ENCODE data around the gene MRI1.

MRI1 gene

GRCh38 chr19:13803038-13803437 lies 38.7 kb downstream of the MRI1 start:
- DNase-seq (ENCODE audit: low spot score): no peak
- no peak for TF ChIP-seq CTCF (IDR thresholded peaks at IDR 0.05; ENCODE audit: extremely low read depth, missing control alignments)

GRCh38 chr19:13804830-13805683 lies 40.7 kb downstream of the MRI1 start:
- no peak for TF ChIP-seq CTCF (IDR thresholded peaks at IDR 0.05; ENCODE audit: extremely low read depth, missing control alignments)
- no peak for DNase-seq (ENCODE audit: low spot score)

GRCh38 chr19:13806728-13807127 lies 42.4 kb downstream of the MRI1 start:
- DNase-seq (ENCODE audit: low spot score): no peak
- TF ChIP-seq CTCF (IDR thresholded peaks at IDR 0.05; ENCODE audit: extremely low read depth, missing control alignments): no peak

GRCh38 chr19:13807421-13808021 lies 43.2 kb downstream of the MRI1 start:
- no peak for TF ChIP-seq CTCF (IDR thresholded peaks at IDR 0.05; ENCODE audit: extremely low read depth, missing control alignments)

GRCh38 chr19:13808856-13809255 lies 44.5 kb downstream of the MRI1 start:
- no peak for TF ChIP-seq CTCF (IDR thresholded peaks at IDR 0.05; ENCODE audit: extremely low read depth, missing control alignments)
- no peak for DNase-seq (ENCODE audit: low spot score)

More at GRCh38 chr19:13807421-13808021, 43.2 kb downstream of the MRI1 start:
- no peak for DNase-seq (ENCODE audit: low spot score)

GRCh38 chr19:13812544-13812943 lies 48.2 kb downstream of the MRI1 start:
- no peak for TF ChIP-seq CTCF (IDR thresholded peaks at IDR 0.05; ENCODE audit: extremely low read depth, missing control alignments)
- no peak for DNase-seq (ENCODE audit: low spot score)

GRCh38 chr19:13813147-13813546 lies 48.8 kb downstream of the MRI1 start:
- no peak for DNase-seq (ENCODE audit: low spot score)
- TF ChIP-seq CTCF (IDR thresholded peaks at IDR 0.05; ENCODE audit: extremely low read depth, missing control alignments): no peak
